H9 (cell line): ENCODE measurements around the gene CTNNBL1. TPM values are rescaled to one million over a fixed set of nuclear protein-coding genes. Genes with fewer than 3 reads are reported as not detected.

Experiments
- DNase-seq: peaks from one replicate; pipeline ENCODE4 v3.0.0-alpha.2; 2017
- H2AFZ ChIP-seq: one replicate; pipeline ENCODE4 v1.6.1; 2013; ENCODE audit warnings: mild to moderate bottlenecking, low read length, control low read depth, moderate library complexity
- H2AK5ac ChIP-seq: 2 replicates; pipeline ENCODE4 v1.6.1; 2013; ENCODE audit warnings: low read length, control low read depth, mixed read lengths; ENCODE audit not compliant: insufficient read length
- H2BK120ac ChIP-seq: one replicate; pipeline ENCODE4 v1.6.1; 2013; ENCODE audit warnings: low read depth, mild to moderate bottlenecking, low read length, control low read depth, inconsistent platforms; ENCODE audit not compliant: poor library complexity, severe bottlenecking
- H2BK12ac ChIP-seq: 2 replicates; pipeline ENCODE4 v1.6.1; 2013; ENCODE audit warnings: low read length, control low read depth, mixed read lengths, low read depth; ENCODE audit not compliant: insufficient read length
- H2BK15ac ChIP-seq: 2 replicates; pipeline ENCODE4 v1.6.1; 2013; ENCODE audit warnings: low read depth, low read length, control low read depth
- H2BK20ac ChIP-seq: one replicate; pipeline ENCODE4 v1.6.1; 2013; ENCODE audit warnings: low read depth, mild to moderate bottlenecking, low read length, control low read depth, inconsistent platforms; ENCODE audit not compliant: poor library complexity, severe bottlenecking
- H2BK5ac ChIP-seq: 2 replicates; pipeline ENCODE4 v1.6.1; 2013; ENCODE audit warnings: low read length, control low read depth, mixed read lengths; ENCODE audit not compliant: insufficient read length
- H3K14ac ChIP-seq: 2 replicates; pipeline ENCODE4 v1.6.1; 2013; ENCODE audit warnings: low read length, control low read depth; ENCODE audit not compliant: insufficient read depth
- H3K18ac ChIP-seq: 2 replicates; pipeline ENCODE4 v1.6.1; 2013; ENCODE audit warnings: low read depth, mild to moderate bottlenecking, mixed read lengths, low read length, control low read depth; ENCODE audit not compliant: insufficient read length
- H3K23ac ChIP-seq: 2 replicates; pipeline ENCODE4 v1.6.1; 2013; ENCODE audit warnings: low read length, control low read depth, mixed read lengths, low read depth; ENCODE audit not compliant: insufficient read length
- H3K23me2 ChIP-seq: 2 replicates; pipeline ENCODE4 v1.6.1; 2013; ENCODE audit warnings: low read depth, mild to moderate bottlenecking, mixed read lengths, low read length, control low read depth; ENCODE audit not compliant: insufficient read length, poor library complexity, severe bottlenecking
- H3K27ac ChIP-seq: 2 replicates; pipeline ENCODE4 v1.5.1; 2013; ENCODE audit warnings: low read length, control low read depth, mixed read lengths, low read depth; ENCODE audit not compliant: insufficient read length
- H3K27me3 ChIP-seq: 2 replicates; pipeline ENCODE4 v1.6.1; 2013; ENCODE audit warnings: low read length, control low read depth, inconsistent platforms; ENCODE audit not compliant: insufficient read depth
- H3K4ac ChIP-seq: 2 replicates; pipeline ENCODE4 v1.6.1; 2013; ENCODE audit warnings: low read depth, mild to moderate bottlenecking, control low read depth, inconsistent platforms, low read length, moderate library complexity
- H3K4me1 ChIP-seq: 2 replicates; pipeline ENCODE4 v1.6.1; 2013; ENCODE audit warnings: low read length, control low read depth, inconsistent platforms; ENCODE audit not compliant: insufficient read depth
- H3K4me2 ChIP-seq: 2 replicates; pipeline ENCODE4 v1.6.1; 2013; ENCODE audit warnings: low read length, control low read depth, mixed read lengths; ENCODE audit not compliant: insufficient read length, insufficient read depth
- H3K56ac ChIP-seq: 2 replicates; pipeline ENCODE4 v1.6.1; 2013; ENCODE audit warnings: low read depth, mild to moderate bottlenecking, mixed read lengths, low read length, control low read depth; ENCODE audit not compliant: insufficient read length
- H3K79me1 ChIP-seq: 2 replicates; pipeline ENCODE4 v1.6.1; 2013; ENCODE audit warnings: low read depth, mild to moderate bottlenecking, moderate library complexity, low read length, control low read depth, inconsistent platforms; ENCODE audit not compliant: insufficient read depth, poor library complexity, severe bottlenecking
- H3K79me2 ChIP-seq: 2 replicates; pipeline ENCODE4 v1.6.1; 2013; ENCODE audit warnings: low read length, control low read depth, inconsistent platforms; ENCODE audit not compliant: insufficient read depth
- H3K9ac ChIP-seq: 2 replicates; pipeline ENCODE4 v1.6.1; 2013; ENCODE audit warnings: low read length, control low read depth, mixed read lengths; ENCODE audit not compliant: insufficient read length; ENCODE audit errors: extremely low read depth
- H3K9me3 ChIP-seq: one replicate; pipeline ENCODE4 v1.6.1; 2013; ENCODE audit warnings: low read depth, low read length, inconsistent platforms; ENCODE audit not compliant: control insufficient read depth
- H3T11ph ChIP-seq: one replicate; pipeline ENCODE4 v1.6.1; 2013; ENCODE audit warnings: mild to moderate bottlenecking, low read length, control low read depth, inconsistent platforms
- H4K20me1 ChIP-seq: one replicate; pipeline ENCODE4 v1.6.1; 2013; ENCODE audit not compliant: control insufficient read depth, insufficient read length, insufficient read depth
- H4K5ac ChIP-seq: 2 replicates; pipeline ENCODE4 v1.6.1; 2013; ENCODE audit warnings: low read depth, mild to moderate bottlenecking, mixed read lengths, low read length, control low read depth; ENCODE audit not compliant: insufficient read length
- H4K8ac ChIP-seq: replicated peaks from 2 replicates; pipeline ENCODE4 v1.6.1; 2013; ENCODE audit warnings: low read length, control low read depth, mixed read lengths, low read depth; ENCODE audit not compliant: insufficient read length
- H4K91ac ChIP-seq: 2 replicates; pipeline ENCODE4 v1.6.1; 2013; ENCODE audit warnings: low read depth, mild to moderate bottlenecking, moderate library complexity, mixed read lengths, low read length, control low read depth; ENCODE audit not compliant: insufficient read length
- H3K27ac Mint-ChIP-seq, 3 experiments: 2 replicates in 2 of 3; 3 replicates in 1 of 3; pipeline ENCODE4 v1.8.0; 2020 to 2021; ENCODE audit warnings: mixed read lengths in 3 of 3, mild to moderate bottlenecking in 1 of 3, moderate library complexity in 1 of 3
- H3K27me3 Mint-ChIP-seq: 2 replicates; pipeline ENCODE4 v1.8.0; 2021; ENCODE audit warnings: low read depth, mild to moderate bottlenecking, moderate library complexity, mixed read lengths
- H3K36me3 Mint-ChIP-seq, 3 experiments: 2 replicates in 2 of 3; 3 replicates in 1 of 3; pipeline ENCODE4 v1.8.0; 2020 to 2021; ENCODE audit warnings: low read depth in 3 of 3, mixed read lengths in 3 of 3; ENCODE audit not compliant: insufficient read depth in 1 of 3
- H3K4me1 Mint-ChIP-seq, 2 experiments: 2 replicates each; pipeline ENCODE4 v1.8.0; 2020; ENCODE audit warnings: mixed read lengths in 2 of 2
- H3K4me3 Mint-ChIP-seq, 2 experiments: 2 replicates in 1 of 2; 3 replicates in 1 of 2; pipeline ENCODE4 v1.8.0; 2020 to 2021; ENCODE audit warnings: mild to moderate bottlenecking in 2 of 2, mixed read lengths in 2 of 2, moderate library complexity in 1 of 2
- H3K9me3 Mint-ChIP-seq, 2 experiments: 2 replicates in 1 of 2; 3 replicates in 1 of 2; pipeline ENCODE4 v1.8.0; 2020; ENCODE audit warnings: mild to moderate bottlenecking in 2 of 2, mixed read lengths in 2 of 2, moderate library complexity in 1 of 2
- WGBS: extraction: QIAGEN DNeasy Blood & Tissue Kit; methylation state at CpG from one replicate; pipeline ENCODE4 v1.1.7; 2013; ENCODE audit warnings: missing lambda C conversion rate, low lambda C conversion rate, mixed read lengths; ENCODE audit not compliant: insufficient read length; ENCODE audit errors: extremely low coverage; 5-methylcytosine and 5-hydroxymethylcytosine counted together
- total RNA-seq: library from RNA; stranded (reverse); gene quantifications from 2 replicates; pipeline ENCODE4 v1.2.1, GENCODE V29; 2021
- TF ChIP-seq, protein P1 (sequence below): fragments of 200-600 bp; sonication (generic); conservative IDR thresholded peaks from 3 replicates; pipeline ENCODE4 v1.8.0; 2021; ENCODE audit warnings: antibody characterized with exemption, mild to moderate bottlenecking

Gene CTNNBL1
- total RNA-seq, 1 experiment from 2014 or later, result 67.2 TPM

DNA sequence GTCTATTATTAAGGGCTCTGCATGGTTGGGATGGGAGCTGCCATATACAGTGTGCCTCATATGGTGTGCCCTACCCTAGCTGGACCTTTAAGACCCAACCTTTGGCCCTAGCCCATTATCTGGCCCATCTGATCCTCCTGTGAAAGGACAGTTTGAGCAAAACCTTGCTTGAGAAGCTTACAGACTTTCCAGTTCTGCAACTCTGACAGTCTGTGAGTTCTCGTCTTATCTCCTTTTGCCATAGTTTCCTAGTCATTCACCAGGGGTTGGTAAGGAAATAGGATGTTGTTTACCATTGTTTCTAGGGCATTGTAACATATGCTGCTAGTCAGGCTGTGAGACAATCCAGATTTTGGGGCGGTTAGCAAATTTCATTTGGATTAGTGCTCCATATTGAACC, 17.2 kb downstream of the CTNNBL1 start:
- H4K20me1 ChIP-seq, result no peaks in the 10 kb centered on the region
- no peak overlapping the region for H3K4me2 ChIP-seq
- no peak overlapping the region for H2BK120ac ChIP-seq
- no peak overlapping the region for H3K23ac ChIP-seq
- no peak overlapping the region for H2BK20ac ChIP-seq
- H2BK5ac ChIP-seq, result no peak overlapping the region
- no peak overlapping the region for H4K91ac ChIP-seq
- H3K18ac ChIP-seq, result no peak overlapping the region
- no CpG with 5 or more reads among the region's 2 CpGs for WGBS
- H3K23me2 ChIP-seq, result no peaks in the 10 kb centered on the region
- peaks cover 6 to 11% of the 10 kb centered on the region in 2 experiments for H3K4me1 Mint-ChIP-seq
- H3K9me3 ChIP-seq, result no peaks in the 10 kb centered on the region
- no peak overlapping the region for H2BK15ac ChIP-seq
- H2AFZ ChIP-seq, result no peak overlapping the region
- no peak overlapping the region for H3T11ph ChIP-seq
- H3K9ac ChIP-seq, result no peak overlapping the region
- peaks cover 4 to 8% of the 10 kb centered on the region in 2 experiments; a peak in 3 of 5 replicates for H3K9me3 Mint-ChIP-seq
- no peaks in the 10 kb centered on the region for H3K79me1 ChIP-seq
- no peaks in the 10 kb centered on the region for H3K27me3 Mint-ChIP-seq
- no peak overlapping the region for H2AK5ac ChIP-seq
- H3K79me2 ChIP-seq, result peaks cover 4% of the 10 kb centered on the region; the same call in 1 of the 2 replicates
- no peaks in the 10 kb centered on the region for H3K4me1 ChIP-seq
- H3K27ac Mint-ChIP-seq, result no peak overlapping the region
- TF ChIP-seq, protein P1, sequence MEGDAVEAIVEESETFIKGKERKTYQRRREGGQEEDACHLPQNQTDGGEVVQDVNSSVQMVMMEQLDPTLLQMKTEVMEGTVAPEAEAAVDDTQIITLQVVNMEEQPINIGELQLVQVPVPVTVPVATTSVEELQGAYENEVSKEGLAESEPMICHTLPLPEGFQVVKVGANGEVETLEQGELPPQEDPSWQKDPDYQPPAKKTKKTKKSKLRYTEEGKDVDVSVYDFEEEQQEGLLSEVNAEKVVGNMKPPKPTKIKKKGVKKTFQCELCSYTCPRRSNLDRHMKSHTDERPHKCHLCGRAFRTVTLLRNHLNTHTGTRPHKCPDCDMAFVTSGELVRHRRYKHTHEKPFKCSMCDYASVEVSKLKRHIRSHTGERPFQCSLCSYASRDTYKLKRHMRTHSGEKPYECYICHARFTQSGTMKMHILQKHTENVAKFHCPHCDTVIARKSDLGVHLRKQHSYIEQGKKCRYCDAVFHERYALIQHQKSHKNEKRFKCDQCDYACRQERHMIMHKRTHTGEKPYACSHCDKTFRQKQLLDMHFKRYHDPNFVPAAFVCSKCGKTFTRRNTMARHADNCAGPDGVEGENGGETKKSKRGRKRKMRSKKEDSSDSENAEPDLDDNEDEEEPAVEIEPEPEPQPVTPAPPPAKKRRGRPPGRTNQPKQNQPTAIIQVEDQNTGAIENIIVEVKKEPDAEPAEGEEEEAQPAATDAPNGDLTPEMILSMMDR, result no peak
- H4K8ac ChIP-seq, result no peak overlapping the region
- no peak overlapping the region for H4K5ac ChIP-seq
- H3K36me3 Mint-ChIP-seq, result peaks cover 0 to 7% (median 5%) of the 10 kb centered on the region in 3 experiments; a peak in 4 of 7 replicates
- DNase-seq, result no peak
- H3K4ac ChIP-seq, result no peak overlapping the region
- H2BK12ac ChIP-seq, result no peak overlapping the region
- H3K27ac ChIP-seq, result no peak overlapping the region
- no peak overlapping the region for H3K14ac ChIP-seq
- no peaks in the 10 kb centered on the region; the same call in 1 of the 2 replicates for H3K27me3 ChIP-seq
- no peak overlapping the region for H3K4me3 Mint-ChIP-seq
- H3K56ac ChIP-seq, result no peak overlapping the region
